ENCODE measurements around the gene TECPR2.

The TECPR2 gene

GRCh38 chr14:102479107-102479506 lies 116.4 kb downstream of the TECPR2 start:
- DNase-seq: no peak

- no peak for DNase-seq
Measured at GRCh38 chr14:102479777-102480176, 117.0 kb downstream of the TECPR2 start.

GRCh38 chr14:102481371-102481770 lies 118.6 kb downstream of the TECPR2 start:
- no peak for DNase-seq

- DNase-seq: no peak
Measured at GRCh38 chr14:102481791-102482238, 119.1 kb downstream of the TECPR2 start.

- no peak for DNase-seq
Measured at GRCh38 chr14:102484316-102484715, 121.6 kb downstream of the TECPR2 start.

- no peak for DNase-seq
Measured at GRCh38 chr14:102485693-102486512, 123.2 kb downstream of the TECPR2 start.

- no peak for DNase-seq
Measured at GRCh38 chr14:102486513-102487203, 123.9 kb downstream of the TECPR2 start.

GRCh38 chr14:102487204-102487577 lies 124.5 kb downstream of the TECPR2 start:
- DNase-seq: no peak

GRCh38 chr14:102490456-102490855 lies 127.7 kb downstream of the TECPR2 start:
- DNase-seq: no peak

- no peak for DNase-seq
Measured at GRCh38 chr14:102491366-102491765, 128.6 kb downstream of the TECPR2 start.

GRCh38 chr14:102491786-102492530 lies 129.2 kb downstream of the TECPR2 start:
- DNase-seq: no peak

GRCh38 chr14:102492531-102492910 lies 129.8 kb downstream of the TECPR2 start:
- DNase-seq: no peak

- DNase-seq: no peak
Measured at GRCh38 chr14:102493096-102493495, 130.4 kb downstream of the TECPR2 start.

- no peak for DNase-seq
Measured at GRCh38 chr14:102493585-102493984, 130.8 kb downstream of the TECPR2 start.

GRCh38 chr14:102495491-102496330 lies 133.0 kb downstream of the TECPR2 start:
- no peak for DNase-seq

- DNase-seq: no peak
Measured at GRCh38 chr14:102496331-102496691, 133.6 kb downstream of the TECPR2 start.

- DNase-seq: no peak
Measured at GRCh38 chr14:102496958-102497744, 134.4 kb downstream of the TECPR2 start.

GRCh38 chr14:102497998-102498677 lies 135.4 kb downstream of the TECPR2 start:
- no peak for DNase-seq

GRCh38 chr14:102498678-102499265 lies 136.0 kb downstream of the TECPR2 start:
- no peak for DNase-seq

- DNase-seq: no peak
Measured at GRCh38 chr14:102499401-102500157, 136.8 kb downstream of the TECPR2 start.

Measured in GOT3 (cell line).